ENCODE data around the gene MTRF1. TPM values are rescaled to one million over a fixed set of nuclear protein-coding genes. Genes with fewer than 3 reads are reported as not detected.

Gene MTRF1
- total and polyA plus RNA-seq, 9 of the 15 experiments (the other 6 are each of a cell fraction or from before 2014, with no cell fraction given), result 12.5 to 33.7 (median 20.1) TPM

DNA sequence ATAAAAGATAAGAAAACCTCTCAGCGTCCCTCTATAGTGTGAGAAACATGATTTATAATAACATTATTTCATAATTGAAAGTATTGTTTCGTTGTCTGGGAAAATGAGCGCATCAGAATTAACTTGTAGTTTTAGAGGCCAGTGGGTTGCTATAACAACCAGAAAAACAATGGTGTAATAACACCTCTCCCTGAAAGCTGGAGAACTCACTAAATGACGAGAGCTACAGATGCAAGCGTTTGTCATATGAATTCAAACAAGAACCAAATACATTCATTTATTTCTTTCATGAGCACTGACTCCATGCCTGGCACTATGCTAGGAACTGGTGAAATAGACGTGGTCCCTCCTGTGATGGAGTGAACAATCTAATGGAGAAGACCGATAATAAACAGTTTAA lies 85.3 kb downstream of the MTRF1 start:
- no peak for ATAC-seq
- Histone ChIP-seq H3K9me1 (ENCODE audit: control insufficient read depth, insufficient read depth, low read length) (no peaks in the 10 kb centered on the region), H3K27me3 (ENCODE audit: control insufficient read depth in 2 of 2, insufficient read depth in 2 of 2, low read length in 2 of 2) (no peaks in the 10 kb centered on the region), H3K9me3 (replicated peaks; ENCODE audit: control insufficient read depth, insufficient read depth, low read depth, low read length) (peaks cover 1% of the 10 kb centered on the region; the same call in 1 of the 2 replicates), H3K27ac (ENCODE audit: extremely low read depth, low read depth, low read length) (no peak overlapping the region), H3K4me2 (ENCODE audit: insufficient read depth, low read length) (no peak overlapping the region), H2AFZ (ENCODE audit: low read depth, low read length) (no peak overlapping the region), H3K4me3 (no peak overlapping the region), H3K79me2 (ENCODE audit: control insufficient read depth, insufficient read depth, low read length) (no peaks in the 10 kb centered on the region), H3K9ac (ENCODE audit: insufficient read depth in 1 of 2, low read depth in 2 of 2, low read length in 2 of 2) (no peak overlapping the region), H3K4me1 (replicated peaks in 1 of 2; ENCODE audit: control insufficient read depth in 2 of 2, insufficient read depth in 2 of 2, low read length in 2 of 2) (peaks cover 0 to 4% of the 10 kb centered on the region in 2 experiments; a peak in 1 of 5 replicates), H4K20me1 (replicated peaks; ENCODE audit: control insufficient read depth, insufficient read depth, low read length) (no peaks in the 10 kb centered on the region), H3K36me3 (ENCODE audit: control insufficient read depth, insufficient read depth, low read length) (no peaks in the 10 kb centered on the region)
- intact Hi-C loops (cut with micrococcal nuclease) (no loop called here), in situ Hi-C loops (cut with MboI) (no loop called here)
- FAIRE-seq, result no peak
- POLR2A ChIA-PET, result interaction anchor here (0.5 kb wide), 1 partner anchor 11 kb away, joined by 3 read pairs; no protein-coding TSS in a partner anchor
- CTCF ChIA-PET (ENCODE audit: low intra/inter-chr PET ratio), result no interaction called here
- no peak for DNase-seq (ENCODE audit: extremely low read depth in 1 of 4, low spot score in 3 of 4)
- BruUV-seq (replicated peaks), result no TSS peak
- peak; percentile 65 for TF ChIP-seq RFX1 (IDR thresholded peaks at IDR 0.05)
- TF ChIP-seq HDAC6 (IDR thresholded peaks at IDR 0.05; ENCODE audit: low read depth, low read length), result no peak
- no peak for TF ChIP-seq EP300 (IDR thresholded peaks at IDR 0.05; ENCODE audit: low read length)
- peak; percentile 60 for TF ChIP-seq FOXJ2 (tag; IDR thresholded peaks at IDR 0.05)
- WGBS (ENCODE audit: insufficient coverage, low coverage, missing lambda C conversion rate), result 40% methylated on average over 7 of the region's 7 CpGs

GRCh38 chr13:41177616-41178015 lies 85.8 kb downstream of the MTRF1 start:
- FAIRE-seq (no peak), ATAC-seq (no peak), DNase-seq (ENCODE audit: extremely low read depth in 1 of 4, low spot score in 3 of 4) (no peak)
- Histone ChIP-seq H2AFZ (ENCODE audit: low read depth, low read length) (no peak overlapping the region), H3K4me1 (replicated peaks in 1 of 2; ENCODE audit: control insufficient read depth in 2 of 2, insufficient read depth in 2 of 2, low read length in 2 of 2) (peaks cover 0 to 4% of the 10 kb centered on the region in 2 experiments; a peak in 1 of 5 replicates), H3K4me2 (ENCODE audit: insufficient read depth, low read length) (no peak overlapping the region), H3K27ac (ENCODE audit: extremely low read depth, low read depth, low read length) (no peak overlapping the region), H3K9me1 (ENCODE audit: control insufficient read depth, insufficient read depth, low read length) (no peaks in the 10 kb centered on the region), H3K4me3 (no peak overlapping the region), H4K20me1 (replicated peaks; ENCODE audit: control insufficient read depth, insufficient read depth, low read length) (no peaks in the 10 kb centered on the region), H3K36me3 (ENCODE audit: control insufficient read depth, insufficient read depth, low read length) (no peaks in the 10 kb centered on the region), H3K27me3 (ENCODE audit: control insufficient read depth in 2 of 2, insufficient read depth in 2 of 2, low read length in 2 of 2) (no peaks in the 10 kb centered on the region), H3K79me2 (ENCODE audit: control insufficient read depth, insufficient read depth, low read length) (no peaks in the 10 kb centered on the region), H3K9me3 (replicated peaks; ENCODE audit: control insufficient read depth, insufficient read depth, low read depth, low read length) (peaks cover 1% of the 10 kb centered on the region; the same call in 1 of the 2 replicates), H3K9ac (ENCODE audit: insufficient read depth in 1 of 2, low read depth in 2 of 2, low read length in 2 of 2) (no peak overlapping the region)
- ChIA-PET CTCF (ENCODE audit: low intra/inter-chr PET ratio) (no interaction called here), POLR2A (no interaction called here)
- WGBS (ENCODE audit: insufficient coverage, low coverage, missing lambda C conversion rate), result 0% methylated on average over 2 of the region's 2 CpGs
- in situ Hi-C loops (cut with MboI), result no loop called here
- intact Hi-C loops (cut with micrococcal nuclease), result no loop called here
- no TSS peak for BruUV-seq (replicated peaks)
- TF ChIP-seq ELF2 (CRISPR knock-in tag; IDR thresholded peaks at IDR 0.05) (no peak), ZNF584 (CRISPR knock-in tag; IDR thresholded peaks at IDR 0.05; ENCODE audit: low read depth) (no peak), DMBX1 (CRISPR knock-in tag; IDR thresholded peaks at IDR 0.05; ENCODE audit: borderline replicate concordance) (no peak), THAP7 (CRISPR knock-in tag; IDR thresholded peaks at IDR 0.05) (no peak), NRF1 (conservative IDR thresholded peaks at IDR 0.05 in 1 of 2, IDR thresholded peaks at IDR 0.05 in 1 of 2) (no peak), TBL1XR1 (IDR thresholded peaks at IDR 0.05; ENCODE audit: low read length in 2 of 2) (no peak), JUND (IDR thresholded peaks at IDR 0.05; ENCODE audit: borderline replicate concordance, low read depth, low read length) (no peak), JUND (tag; IDR thresholded peaks at IDR 0.05; ENCODE audit: borderline replicate concordance, low read depth, low read length) (no peak), ZNF140 (CRISPR knock-in tag; IDR thresholded peaks at IDR 0.05) (no peak), RUNX1 (IDR thresholded peaks at IDR 0.05; ENCODE audit: low read depth) (no peak), LCOR (CRISPR knock-in tag; IDR thresholded peaks at IDR 0.05) (no peak), MEIS2 (IDR thresholded peaks at IDR 0.05; ENCODE audit: partially characterized antibody) (no peak)
- TF ChIP-seq, protein P1, sequence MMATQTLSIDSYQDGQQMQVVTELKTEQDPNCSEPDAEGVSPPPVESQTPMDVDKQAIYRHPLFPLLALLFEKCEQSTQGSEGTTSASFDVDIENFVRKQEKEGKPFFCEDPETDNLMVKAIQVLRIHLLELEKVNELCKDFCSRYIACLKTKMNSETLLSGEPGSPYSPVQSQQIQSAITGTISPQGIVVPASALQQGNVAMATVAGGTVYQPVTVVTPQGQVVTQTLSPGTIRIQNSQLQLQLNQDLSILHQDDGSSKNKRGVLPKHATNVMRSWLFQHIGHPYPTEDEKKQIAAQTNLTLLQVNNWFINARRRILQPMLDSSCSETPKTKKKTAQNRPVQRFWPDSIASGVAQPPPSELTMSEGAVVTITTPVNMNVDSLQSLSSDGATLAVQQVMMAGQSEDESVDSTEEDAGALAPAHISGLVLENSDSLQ (IDR thresholded peaks at IDR 0.05), result no peak
